Measurements from ENCODE around the gene PHF12. TPM values are rescaled to one million over a fixed set of nuclear protein-coding genes. Genes with fewer than 3 reads are reported as not detected.

The PHF12 gene
- polyA plus RNA-seq, 2 of the 4 experiments (the other 2 are of a cell fraction) = 25.3 to 29.9 TPM

GRCh38 chr17:28896884-28897768 lies 54.2 kb downstream of the PHF12 start, which contains the start of gene FLOT2:
TSS of gene FLOT2 (minus strand) at chr17:28897733. CDS start at chr17:28897574, 159 bp downstream.
- FAIRE-seq (no peak), DNase-seq (ENCODE audit: low read depth in 1 of 2, low spot score in 1 of 2) (peak; percentile 36 to 55), ATAC-seq (peak; percentile 68 to 82)
- Histone ChIP-seq H3K9me3 (no peaks in the 10 kb centered on the region), H3K4me3 (peak within 1 kb of the TSS; percentile 70), H3K4me1 (peaks cover 23% of the 10 kb centered on the region), H3K4me2 (peak within 1 kb of the TSS; percentile 84), H3K27ac (peak within 1 kb of the TSS; percentile 87 to 97)
- 1% methylated on average over 28 of the region's 73 CpGs for WGBS (ENCODE audit: missing lambda C conversion rate)
- ChIA-PET CTCF (interaction anchor here (0.6 to 34.7 kb wide), 24 partner anchors 11 to 215 kb away, joined by 3 to 685 read pairs (median 5); partner anchors contain the start of genes NEK8 and TLCD1), POLR2A (interaction anchor here (0.6 to 2.0 kb wide), 4 partner anchors 15 to 170 kb away, joined by 3 to 5 read pairs (median 4); partner anchors contain the start of gene PHF12)
- no peak for TF ChIP-seq POLR2AphosphoS2 (conservative IDR thresholded peaks at IDR 0.05; ENCODE audit: low read length)
- no peak for TF ChIP-seq MAZ (IDR thresholded peaks at IDR 0.05; ENCODE audit: borderline replicate concordance, low read depth, low read length)
- TF ChIP-seq JUN (IDR thresholded peaks at IDR 0.05) = peak; percentile 40 to 87; a peak in 3 of 5 replicates
- no peak for TF ChIP-seq TP53 (CRISPR knock-in tag; IDR thresholded peaks at IDR 0.05)
- TF ChIP-seq RNF2 (IDR thresholded peaks at IDR 0.05; ENCODE audit: borderline replicate concordance, low read depth) = no peak
- TF ChIP-seq BHLHE40 (IDR thresholded peaks at IDR 0.05; ENCODE audit: low read depth, low read length) = no peak
- TF ChIP-seq GATA3 (IDR thresholded peaks at IDR 0.05; ENCODE audit: borderline replicate concordance) = no peak
- 0 out of 3 replicates have a peak, but pooled peaks have one; percentile 21 for TF ChIP-seq SMC3 (IDR thresholded peaks at IDR 0.05)
- no peak; the same call in 1 of the 2 replicates for TF ChIP-seq MYC (IDR thresholded peaks at IDR 0.05; ENCODE audit: borderline replicate concordance, low read length)
- TF ChIP-seq PBX3 (IDR thresholded peaks at IDR 0.05) = no peak; the same call in 1 of the 2 replicates
- peak; percentile 3 for TF ChIP-seq MAX (IDR thresholded peaks at IDR 0.05)
- TF ChIP-seq BCL3 (IDR thresholded peaks at IDR 0.05) = peak; percentile 50; the same call in 1 of the 3 replicates
- TF ChIP-seq FOSL2 (IDR thresholded peaks at IDR 0.05) = no peak
- TF ChIP-seq FOSL2 (CRISPR knock-in tag; IDR thresholded peaks at IDR 0.05) = no peak
- no peak for TF ChIP-seq SREBF2 (IDR thresholded peaks at IDR 0.05)
- 0 out of 2 replicates have a peak, but pooled peaks have one; percentile 20 for TF ChIP-seq RFX5 (IDR thresholded peaks at IDR 0.05)
- no peak for TF ChIP-seq NPAS2 (CRISPR knock-in tag; IDR thresholded peaks at IDR 0.05; ENCODE audit: borderline replicate concordance)
- peak; percentile 78; the same call in 1 of the 2 replicates for TF ChIP-seq POLR2A (IDR thresholded peaks at IDR 0.05; ENCODE audit: low read length)
- TF ChIP-seq PHF8 (IDR thresholded peaks at IDR 0.05; ENCODE audit: borderline replicate concordance, low read depth) = peak; percentile 52; the same call in 1 of the 2 replicates
- TF ChIP-seq RARB (CRISPR knock-in tag; IDR thresholded peaks at IDR 0.05) = no peak
- TF ChIP-seq HOXA7 (CRISPR knock-in tag; IDR thresholded peaks at IDR 0.05) = no peak
- TF ChIP-seq USF2 (IDR thresholded peaks at IDR 0.05) = no peak
- 0 out of 2 replicates have a peak, but pooled peaks have one; percentile 14 for TF ChIP-seq HMGXB4 (CRISPR knock-in tag; IDR thresholded peaks at IDR 0.05; ENCODE audit: borderline replicate concordance)
- no peak for TF ChIP-seq EHMT2 (IDR thresholded peaks at IDR 0.05; ENCODE audit: low read depth)
- no peak for TF ChIP-seq TFCP2L1 (CRISPR knock-in tag; IDR thresholded peaks at IDR 0.05)
- peak; percentile 76 to 78; a peak in 3 of 4 replicates for TF ChIP-seq CEBPB (IDR thresholded peaks at IDR 0.05)
- no peak for TF ChIP-seq ATOH8 (CRISPR knock-in tag; IDR thresholded peaks at IDR 0.05; ENCODE audit: low read depth)
- TF ChIP-seq CBX2 (IDR thresholded peaks at IDR 0.05; ENCODE audit: borderline replicate concordance, low read depth) = no peak
- peak; percentile 38; the same call in 1 of the 3 replicates for TF ChIP-seq CTCF (IDR thresholded peaks at IDR 0.05)

Measured in A549 (cell line).